IMR-90 (cell line): ENCODE measurements around the gene RAF1. TPM values are rescaled to one million over a fixed set of nuclear protein-coding genes. Genes with fewer than 3 reads are reported as not detected.
A peak's percentile ranks its signal among the peaks of the same experiment; 100 is the strongest.

Source experiments
- ATAC-seq: fragments of 200-7000 bp; cut with Tn5 transposase; 2 replicates; pipeline ENCODE4 v1.9.1; 2020; ENCODE audit warnings: low read depth, mild to moderate bottlenecking, moderate library complexity
- Bru-seq: library from RNA; stranded (reverse); fragments of 400-500 nt; gene quantifications from one replicate; lab custom pipeline; 2021; lab: Mats Ljungman, UMichigan
- BruChase-seq, 2 experiments: library from RNA; stranded (reverse); fragments of 400-500 nt; gene quantifications; one replicate each; lab custom pipeline; 2021; lab: Mats Ljungman, UMichigan
- BruUV-seq: library from RNA; stranded (reverse); fragments of 400-500 nt; replicated peaks from 2 replicates; lab custom pipeline; 2021; lab: Mats Ljungman, UMichigan
- CTCF ChIA-PET: fragments of 300-600 bp; formaldehyde crosslinking; extraction: SDS; loops from one replicate; lab custom pipeline; 2021; ENCODE audit warnings: antibody characterized with exemption; lab: Yijun Ruan, JAX
- POLR2A ChIA-PET: fragments of 300-600 bp; sonication (Branson Sonifier 250); formaldehyde crosslinking; loops from one replicate; lab custom pipeline; 2022; ENCODE audit warnings: antibody characterized with exemption; ENCODE audit not compliant: unreplicated experiment; lab: Charles Lee
- DNase-seq: peaks from one replicate; pipeline ENCODE4 v3.0.0; 2013
- H2AFZ ChIP-seq: replicated peaks from 2 replicates; pipeline ENCODE3; 2013; ENCODE audit warnings: low read length, mild to moderate bottlenecking; ENCODE audit not compliant: poor library complexity
- H2AK5ac ChIP-seq: 2 replicates; pipeline ENCODE4 v1.6.1; 2013; ENCODE audit warnings: low read depth, low read length, inconsistent platforms
- H2AK9ac ChIP-seq: replicated peaks from 2 replicates; pipeline ENCODE3; 2013; ENCODE audit warnings: mild to moderate bottlenecking, low read depth, low read length, moderate library complexity; ENCODE audit not compliant: poor library complexity
- H2BK120ac ChIP-seq: 2 replicates; pipeline ENCODE4 v1.6.1; 2013; ENCODE audit warnings: low read depth, low read length, inconsistent platforms
- H2BK15ac ChIP-seq: 3 replicates; pipeline ENCODE4 v1.6.1; 2013; ENCODE audit warnings: low read depth, low read length, inconsistent platforms
- H2BK20ac ChIP-seq: 2 replicates; pipeline ENCODE4 v1.6.1; 2013; ENCODE audit warnings: low read depth, mild to moderate bottlenecking, inconsistent platforms, low read length, moderate library complexity
- H2BK5ac ChIP-seq: 2 replicates; pipeline ENCODE4 v1.6.1; 2013; ENCODE audit warnings: mild to moderate bottlenecking, low read depth, low read length, inconsistent platforms; ENCODE audit not compliant: poor library complexity, severe bottlenecking
- H3K14ac ChIP-seq: replicated peaks from 2 replicates; pipeline ENCODE4 v1.6.1; 2013; ENCODE audit warnings: low read depth, low read length, inconsistent platforms
- H3K18ac ChIP-seq: 2 replicates; pipeline ENCODE4 v1.6.1; 2013; ENCODE audit warnings: low read depth, low read length, control low read depth
- H3K23ac ChIP-seq: 2 replicates; pipeline ENCODE4 v1.6.1; 2013; ENCODE audit warnings: low read depth, low read length, inconsistent platforms
- H3K27ac ChIP-seq: 2 replicates; pipeline ENCODE4 v1.5.1; 2013; ENCODE audit warnings: mild to moderate bottlenecking, control low read depth, low read length; ENCODE audit not compliant: insufficient read depth
- H3K27me3 ChIP-seq: 2 replicates; pipeline ENCODE4 v1.6.1; 2013; ENCODE audit warnings: low read length; ENCODE audit not compliant: control insufficient read depth, insufficient read depth
- H3K36me3 ChIP-seq: 2 replicates; pipeline ENCODE4 v1.6.1; 2013; ENCODE audit warnings: low read length, mixed read lengths; ENCODE audit not compliant: control insufficient read depth, insufficient read depth
- H3K4ac ChIP-seq: 2 replicates; pipeline ENCODE4 v1.6.1; 2013; ENCODE audit warnings: low read depth, low read length, inconsistent platforms
- H3K4me1 ChIP-seq: 2 replicates; pipeline ENCODE4 v1.6.1; 2013; ENCODE audit warnings: low read length, mixed read lengths; ENCODE audit not compliant: control insufficient read depth, insufficient read depth
- H3K4me2 ChIP-seq: 2 replicates; pipeline ENCODE4 v1.6.1; 2013; ENCODE audit warnings: low read depth, mild to moderate bottlenecking, control low read depth, low read length, moderate library complexity
- H3K4me3 ChIP-seq: 2 replicates; pipeline ENCODE4 v1.5.1; 2013; ENCODE audit warnings: low read depth, mild to moderate bottlenecking, control low read depth, low read length, moderate library complexity; ENCODE audit not compliant: insufficient read depth
- H3K56ac ChIP-seq: 2 replicates; pipeline ENCODE4 v1.6.1; 2013; ENCODE audit warnings: low read length, inconsistent platforms; ENCODE audit not compliant: insufficient read depth; ENCODE audit errors: extremely low read depth
- H3K79me1 ChIP-seq, 2 experiments: 2 replicates each; pipeline ENCODE4 v1.6.1; 2013; ENCODE audit warnings: low read length in 2 of 2, inconsistent platforms in 1 of 2, low read depth in 1 of 2
- H3K9ac ChIP-seq: 2 replicates; pipeline ENCODE4 v1.6.1; 2013; ENCODE audit warnings: low read depth, low read length, control low read depth
- H3K9me1 ChIP-seq: 2 replicates; pipeline ENCODE4 v1.6.1; 2013; ENCODE audit warnings: low read length, inconsistent platforms; ENCODE audit not compliant: insufficient read depth
- H3K9me3 ChIP-seq: 2 replicates; pipeline ENCODE4 v1.6.1; 2013; ENCODE audit warnings: low read length; ENCODE audit not compliant: control insufficient read depth, insufficient read depth
- H4K20me1 ChIP-seq: 2 replicates; pipeline ENCODE4 v1.6.1; 2013; ENCODE audit warnings: low read length, inconsistent platforms; ENCODE audit not compliant: insufficient read depth
- H4K5ac ChIP-seq: 2 replicates; pipeline ENCODE4 v1.6.1; 2013; ENCODE audit warnings: mild to moderate bottlenecking, low read depth, low read length, control low read depth
- H4K8ac ChIP-seq, 2 experiments: 2 replicates each; pipeline ENCODE4 v1.6.1; 2013; ENCODE audit warnings: low read depth in 2 of 2, low read length in 2 of 2, control low read depth in 1 of 2, inconsistent platforms in 1 of 2
- H4K91ac ChIP-seq: 2 replicates; pipeline ENCODE4 v1.6.1; 2013; ENCODE audit warnings: low read depth, low read length, inconsistent platforms; ENCODE audit not compliant: insufficient read depth
- BHLHE40 ChIP-seq: fragments of 150-350 bp; IDR thresholded peaks from 2 replicates; pipeline ENCODE4 v1.6.1; 2016; ENCODE audit warnings: mild to moderate bottlenecking, low read depth, low read length
- MAFK ChIP-seq: IDR thresholded peaks from 2 replicates; pipeline ENCODE4 v1.6.1; 2012; ENCODE audit warnings: low read depth, low read length, improper control_type of control experiment
- MAZ ChIP-seq: IDR thresholded peaks from 2 replicates; pipeline ENCODE4 v1.6.1; 2012; ENCODE audit warnings: low read depth, mild to moderate bottlenecking, low read length, improper control_type of control experiment, moderate library complexity, borderline replicate concordance
- MXI1 ChIP-seq: IDR thresholded peaks from 2 replicates; pipeline ENCODE4 v1.6.1; 2012; ENCODE audit warnings: low read depth, mild to moderate bottlenecking, low read length, moderate library complexity, borderline replicate concordance
- POLR2A ChIP-seq: IDR thresholded peaks from 2 replicates; pipeline ENCODE4 v1.6.1; 2012; ENCODE audit warnings: mild to moderate bottlenecking, low read depth, low read length
- RAD21 ChIP-seq: IDR thresholded peaks from 2 replicates; pipeline ENCODE4 v1.6.1; 2012; ENCODE audit warnings: low read length, improper control_type of control experiment
- RCOR1 ChIP-seq: IDR thresholded peaks from 2 replicates; pipeline ENCODE4 v1.6.1; 2012; ENCODE audit warnings: mild to moderate bottlenecking, low read length, improper control_type of control experiment; ENCODE audit not compliant: insufficient replicate concordance
- SMC3 ChIP-seq: fragments of 150-350 bp; IDR thresholded peaks from 2 replicates; pipeline ENCODE4 v1.6.1; 2016; ENCODE audit warnings: low read depth, mild to moderate bottlenecking, antibody characterized with exemption, low read length, moderate library complexity
- WGBS, 2 experiments: methylation state at CpG; one replicate each; pipeline versions ENCODE4 v1.1.5 to v1.1.7; 2013; ENCODE audit warnings: missing lambda C conversion rate in 2 of 2; ENCODE audit not compliant: insufficient read length in 1 of 2; ENCODE audit errors: extremely low coverage in 2 of 2; 5-methylcytosine and 5-hydroxymethylcytosine counted together
- dilution Hi-C: fragments of 300-500 bp; cut with HindIII; formaldehyde crosslinking; loops from one replicate; pipeline ENCODE4 v1.14.3; 2018; ENCODE audit warnings: low sequenced_read_pairs; ENCODE audit not compliant: unreplicated experiment
- in situ Hi-C: fragments of 300-500 bp; cut with MboI; formaldehyde crosslinking; loops from 3 replicates; pipeline ENCODE4 v1.14.3; 2019; ENCODE audit warnings: low sequenced_read_pairs, inconsistent platforms, mixed read lengths
- intact Hi-C: fragments of 100-400 bp; cut with micrococcal nuclease; formaldehyde crosslinking; loops from 2 replicates; pipeline ENCODE4 v1.10.0; 2022
- long read RNA-seq: library from polyadenylated mRNA; unstranded; transcript quantifications from one replicate; pipeline ENCODE4 v2.0.0, GENCODE V29; 2021; ENCODE audit not compliant: unreplicated experiment
- polyA plus RNA-seq, 3 experiments: library from polyadenylated mRNA; depleted of rRNA; stranded (reverse); fragments of >200 nt; gene quantifications; 2 replicates each; pipeline ENCODE4 v1.2.3, GENCODE V29; 2012; ENCODE audit warnings: low replicate concordance in 1 of 3
- total RNA-seq: library from RNA; depleted of rRNA; stranded (reverse); fragments of >200 nt; gene quantifications from 2 replicates; pipeline ENCODE4 v1.2.3, GENCODE V29; 2012; rRNA removed
- TF ChIP-seq, protein P1 (sequence below): fragments of 150-350 bp; IDR thresholded peaks from 2 replicates; pipeline ENCODE4 v1.6.1; 2017; ENCODE audit warnings: mild to moderate bottlenecking, antibody characterized with exemption, low read length, low read depth
- TF ChIP-seq, protein P2 (sequence below): conservative IDR thresholded peaks from 2 replicates; pipeline ENCODE4 v1.5.1; 2012; ENCODE audit warnings: mild to moderate bottlenecking, low read depth, low read length, improper control_type of control experiment

RAF1 gene
- total RNA-seq (128 and 151 TPM in 2 replicates), polyA plus RNA-seq (2012; rRNA removed) (101 and 115 TPM in 2 replicates), Bru-seq, nascent RNA (percentile 93 among the genes with signal in this experiment), BruChase-seq, experiment 1, labeled RNA remaining after a 6-hour chase (percentile 95 among the genes with signal in this experiment), BruChase-seq, experiment 2, labeled RNA remaining after a 2-hour chase (percentile 91 among the genes with signal in this experiment)
- 38.5 and 44.5 TPM in 2 replicates for polyA plus RNA-seq (2012; cell fraction: cytosol; rRNA removed)
- 102 and 261 TPM in 2 replicates for polyA plus RNA-seq (2012; cell fraction: nucleus; rRNA removed; ENCODE audit: low replicate concordance)
- long read RNA-seq, transcript RAF1-201 (17 exons, 3,300 nt): major isoform, 59 of 95 reads
- long read RNA-seq, partial matches to known transcripts: 7 of 95 reads
- long read RNA-seq, other reads (novel, unspliced or antisense): 27 of 95 reads

DNA sequence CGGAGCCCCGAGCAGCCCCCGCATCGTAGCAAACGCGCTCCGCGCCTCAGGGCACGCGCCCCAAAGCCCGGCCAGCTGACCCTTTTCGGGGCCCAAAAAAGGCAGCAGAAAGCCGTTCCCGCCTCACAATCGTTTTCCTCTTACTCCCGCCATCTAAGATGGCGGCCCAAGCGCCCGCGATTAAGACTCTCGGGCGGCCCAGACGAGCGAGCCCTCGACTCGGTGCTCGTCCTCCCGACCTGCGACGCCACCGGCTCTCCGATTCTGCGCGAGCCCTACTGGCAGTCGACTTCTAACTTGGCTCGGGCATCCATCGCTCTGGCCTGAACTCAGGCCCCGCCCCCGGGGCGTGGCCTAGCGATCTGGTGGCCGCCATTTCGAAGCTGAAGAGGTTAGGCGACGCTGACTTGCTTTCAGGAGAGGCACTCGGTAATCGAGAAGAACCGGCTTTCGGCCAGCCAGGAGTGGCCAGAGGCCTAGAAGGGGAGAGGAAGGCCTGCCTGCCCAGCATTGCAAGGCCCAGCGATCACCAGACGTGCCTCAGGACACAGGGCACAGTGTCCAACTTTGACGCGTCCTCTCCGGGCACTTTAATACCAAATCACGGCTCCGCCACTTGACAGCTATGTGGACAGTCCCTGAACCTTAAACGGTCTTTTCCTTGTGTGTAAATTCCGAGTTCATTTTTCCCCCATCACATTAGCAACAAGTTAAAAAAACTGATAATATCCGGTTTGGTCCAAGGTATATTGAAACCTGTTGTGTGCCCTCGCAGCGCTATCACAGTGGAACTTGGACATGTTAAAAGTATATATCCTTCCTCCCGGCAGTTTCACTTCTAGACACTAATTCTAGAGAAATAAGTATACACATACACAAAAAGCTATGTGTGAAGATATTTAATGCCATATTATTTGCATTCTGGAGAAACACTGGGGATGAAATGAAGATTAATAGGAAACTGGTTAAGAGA is at the start of gene RAF1:
Gene RAF1 (minus strand): TSS at position 182 of the 973 bp plus-strand sequence. CDS start 45,396 bp downstream, outside the sequence.
- peak within 1 kb of the TSS; percentile 100 for H2AK9ac ChIP-seq
- H3K27me3 ChIP-seq: no peaks in the 10 kb centered on the region
- peak within 1 kb of the TSS; percentile 91 for H2BK120ac ChIP-seq
- TSS peak; percentile 73 for BruUV-seq
- peaks cover 6% of the 10 kb centered on the region; the same call in 1 of the 2 replicates for H3K9me1 ChIP-seq
- peak within 1 kb of the TSS; percentile 73 to 99 for H4K8ac ChIP-seq
- peak within 1 kb of the TSS; percentile 95 for H2BK5ac ChIP-seq
- ChIA-PET POLR2A (no interaction called here), CTCF (no interaction called here)
- TF ChIP-seq MAFK: peak; percentile 1; the same call in 1 of the 2 replicates
- no peak for TF ChIP-seq BHLHE40
- 0 out of 2 replicates have a peak, but pooled peaks have one; percentile 11 for TF ChIP-seq RAD21
- TF ChIP-seq, protein P1, sequence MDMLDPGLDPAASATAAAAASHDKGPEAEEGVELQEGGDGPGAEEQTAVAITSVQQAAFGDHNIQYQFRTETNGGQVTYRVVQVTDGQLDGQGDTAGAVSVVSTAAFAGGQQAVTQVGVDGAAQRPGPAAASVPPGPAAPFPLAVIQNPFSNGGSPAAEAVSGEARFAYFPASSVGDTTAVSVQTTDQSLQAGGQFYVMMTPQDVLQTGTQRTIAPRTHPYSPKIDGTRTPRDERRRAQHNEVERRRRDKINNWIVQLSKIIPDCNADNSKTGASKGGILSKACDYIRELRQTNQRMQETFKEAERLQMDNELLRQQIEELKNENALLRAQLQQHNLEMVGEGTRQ: 0 out of 2 replicates have a peak, but pooled peaks have one; percentile 2
- no peak for TF ChIP-seq RCOR1
- peak; percentile 88 for TF ChIP-seq POLR2A
- peak; percentile 85 for TF ChIP-seq MAZ
- 0 out of 2 replicates have a peak, but pooled peaks have one; percentile 8 for TF ChIP-seq MXI1
- TF ChIP-seq SMC3: peak; percentile 29; the same call in 1 of the 2 replicates
- TF ChIP-seq, protein P2, sequence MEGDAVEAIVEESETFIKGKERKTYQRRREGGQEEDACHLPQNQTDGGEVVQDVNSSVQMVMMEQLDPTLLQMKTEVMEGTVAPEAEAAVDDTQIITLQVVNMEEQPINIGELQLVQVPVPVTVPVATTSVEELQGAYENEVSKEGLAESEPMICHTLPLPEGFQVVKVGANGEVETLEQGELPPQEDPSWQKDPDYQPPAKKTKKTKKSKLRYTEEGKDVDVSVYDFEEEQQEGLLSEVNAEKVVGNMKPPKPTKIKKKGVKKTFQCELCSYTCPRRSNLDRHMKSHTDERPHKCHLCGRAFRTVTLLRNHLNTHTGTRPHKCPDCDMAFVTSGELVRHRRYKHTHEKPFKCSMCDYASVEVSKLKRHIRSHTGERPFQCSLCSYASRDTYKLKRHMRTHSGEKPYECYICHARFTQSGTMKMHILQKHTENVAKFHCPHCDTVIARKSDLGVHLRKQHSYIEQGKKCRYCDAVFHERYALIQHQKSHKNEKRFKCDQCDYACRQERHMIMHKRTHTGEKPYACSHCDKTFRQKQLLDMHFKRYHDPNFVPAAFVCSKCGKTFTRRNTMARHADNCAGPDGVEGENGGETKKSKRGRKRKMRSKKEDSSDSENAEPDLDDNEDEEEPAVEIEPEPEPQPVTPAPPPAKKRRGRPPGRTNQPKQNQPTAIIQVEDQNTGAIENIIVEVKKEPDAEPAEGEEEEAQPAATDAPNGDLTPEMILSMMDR: no peak
- peak within 1 kb of the TSS; percentile 56; the same call in 2 of the 3 replicates for H2BK15ac ChIP-seq
- H2AFZ ChIP-seq: peak within 1 kb of the TSS; percentile 100
- peak within 1 kb of the TSS; percentile 90 for H3K56ac ChIP-seq
- no peaks in the 10 kb centered on the region for H3K36me3 ChIP-seq
- peak within 1 kb of the TSS; percentile 86 for H2AK5ac ChIP-seq
- peaks cover 9% of the 10 kb centered on the region for H3K4me1 ChIP-seq
- peak within 1 kb of the TSS; percentile 24 for H2BK20ac ChIP-seq
- H4K5ac ChIP-seq: peak within 1 kb of the TSS; percentile 92
- H3K9ac ChIP-seq: peak within 1 kb of the TSS; percentile 94
- in situ Hi-C loops (no loop called here), intact Hi-C loops (loop anchor here (5.0 kb wide), 3 partner anchors 43 to 77 kb away; no protein-coding TSS in a partner anchor), dilution Hi-C loops (no loop called here)
- peak within 1 kb of the TSS; percentile 99 for H3K4ac ChIP-seq
- peak within 1 kb of the TSS; percentile 95 for H3K27ac ChIP-seq
- H3K14ac ChIP-seq: peak within 1 kb of the TSS; percentile 99
- peak within 1 kb of the TSS; percentile 92 for H3K4me2 ChIP-seq
- ATAC-seq (peak; percentile 92), DNase-seq (peak; percentile 98)
- H3K18ac ChIP-seq: peak within 1 kb of the TSS; percentile 88
- H4K91ac ChIP-seq: peak within 1 kb of the TSS; percentile 91
- H4K20me1 ChIP-seq: peaks cover 38% of the 10 kb centered on the region
- no peaks in the 10 kb centered on the region for H3K9me3 ChIP-seq
- H3K4me3 ChIP-seq: peak within 1 kb of the TSS; percentile 76
- peak within 1 kb of the TSS; percentile 99 for H3K23ac ChIP-seq
- H3K79me1 ChIP-seq: peaks cover 3 to 14% of the 10 kb centered on the region in 2 experiments; a peak in 3 of 4 replicates
- 0% methylated on average over 37 of the region's 62 CpGs; no CpG with 5 or more reads in 1 of the 2 experiments for WGBS, 2 experiments
